ENCODE data around the gene NINJ1.
"Not testable (repeated sequence)": the region's sequence is repeated elsewhere in the genome, so short reads cannot be mapped to it uniquely, and the experiment has no call there.

The NINJ1 gene

DNA sequence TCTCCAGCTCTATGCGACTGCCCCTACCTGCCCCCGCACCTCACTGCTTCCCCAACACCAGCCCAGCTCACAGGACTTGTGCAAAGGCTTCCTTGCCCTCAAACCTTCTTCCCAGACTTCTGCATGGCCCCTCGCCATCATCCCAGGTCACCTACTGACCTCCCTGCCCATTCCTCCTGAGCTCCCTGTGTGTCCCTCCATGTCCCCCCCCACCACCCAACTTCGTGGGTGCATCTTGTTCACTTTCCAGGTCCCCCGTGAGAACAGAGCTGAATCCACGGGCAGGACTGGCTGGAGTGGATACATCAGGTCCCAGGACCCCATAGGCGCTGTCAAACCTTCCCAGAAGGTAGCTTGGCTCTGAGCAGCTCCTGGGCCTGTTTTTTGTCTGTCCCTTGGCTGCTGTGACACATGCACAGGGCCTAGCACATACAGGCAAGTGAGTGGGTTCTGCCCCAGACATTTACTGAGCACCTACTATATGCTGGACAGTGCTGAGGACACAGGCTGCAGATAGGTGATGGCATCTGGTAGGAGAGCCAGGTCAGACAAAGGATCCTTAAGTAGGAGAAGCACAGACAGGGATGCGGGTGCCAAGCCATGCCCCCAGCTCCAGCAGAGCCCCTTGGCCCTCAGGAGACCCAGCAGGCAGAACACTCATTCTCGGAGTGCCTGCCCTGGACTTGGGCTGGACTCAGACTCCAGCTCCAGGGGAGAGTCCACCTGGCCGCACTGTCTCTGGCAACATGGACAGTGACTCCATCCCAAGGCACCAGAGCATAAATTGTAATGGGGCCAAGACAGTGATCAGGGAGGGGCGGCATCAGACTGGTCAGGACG lies 15.0 kb downstream of the NINJ1 start:
- Histone ChIP-seq H3K18ac (ENCODE audit: low read depth in 1 of 2, low read length in 2 of 2) (peak overlapping the region; percentile 29 to 85), H3K36me3 (ENCODE audit: control insufficient read depth in 1 of 2, insufficient read depth in 2 of 2, low read depth in 1 of 2, low read length in 2 of 2) (peaks cover 16 to 44% of the 10 kb centered on the region in 2 experiments), H2AFZ (ENCODE audit: low read depth, low read length) (no peak overlapping the region), H3K9me3 (ENCODE audit: control insufficient read depth, low read length) (no peaks in the 10 kb centered on the region), H3K9ac (ENCODE audit: low read length) (peak overlapping the region; percentile 22), H2BK12ac (ENCODE audit: low read length in 2 of 2) (peak overlapping the region; percentile 29 to 70), H4K91ac (ENCODE audit: low read length) (peak overlapping the region; percentile 65), H3K27ac (ENCODE audit: low read length, poor library complexity, severe bottlenecking) (peak overlapping the region; percentile 31), H3K4me1 (ENCODE audit: control insufficient read depth, insufficient read depth, low read depth, low read length) (peaks cover 32% of the 10 kb centered on the region), H3K4me2 (ENCODE audit: low read length, poor library complexity, severe bottlenecking) (no peak overlapping the region), H2BK15ac (ENCODE audit: low read depth, poor library complexity, severe bottlenecking) (no peak overlapping the region), H3K4ac (ENCODE audit: low read depth in 1 of 2, low read length in 2 of 2) (peak overlapping the region; percentile 68 to 69), H3K27me3 (ENCODE audit: control insufficient read depth in 1 of 2, insufficient read depth in 1 of 2, low read length in 2 of 2) (no peaks in the 10 kb centered on the region), H2BK5ac (ENCODE audit: low read depth, low read length, poor library complexity, severe bottlenecking) (no peak overlapping the region), H3K23ac (ENCODE audit: low read length in 2 of 2) (no peak overlapping the region), H3K4me3 (ENCODE audit: insufficient read depth in 1 of 2, low read depth in 1 of 2, low read length in 2 of 2) (no peak overlapping the region), H3K14ac (ENCODE audit: low read length in 2 of 2) (peak overlapping the region in 1 of 2 experiments; percentile 91), H4K8ac (ENCODE audit: low read length) (peak overlapping the region; percentile 76), H2BK120ac (ENCODE audit: low read depth, low read length) (no peak overlapping the region), H3K79me1 (replicated peaks; ENCODE audit: low read length, poor library complexity, severe bottlenecking) (peaks cover 8% of the 10 kb centered on the region), H2AK5ac (ENCODE audit: low read length, severe bottlenecking) (peak overlapping the region; percentile 2)
- 97% methylated on average over 12 of the region's 12 CpGs for WGBS
- no peak for DNase-seq

DNA sequence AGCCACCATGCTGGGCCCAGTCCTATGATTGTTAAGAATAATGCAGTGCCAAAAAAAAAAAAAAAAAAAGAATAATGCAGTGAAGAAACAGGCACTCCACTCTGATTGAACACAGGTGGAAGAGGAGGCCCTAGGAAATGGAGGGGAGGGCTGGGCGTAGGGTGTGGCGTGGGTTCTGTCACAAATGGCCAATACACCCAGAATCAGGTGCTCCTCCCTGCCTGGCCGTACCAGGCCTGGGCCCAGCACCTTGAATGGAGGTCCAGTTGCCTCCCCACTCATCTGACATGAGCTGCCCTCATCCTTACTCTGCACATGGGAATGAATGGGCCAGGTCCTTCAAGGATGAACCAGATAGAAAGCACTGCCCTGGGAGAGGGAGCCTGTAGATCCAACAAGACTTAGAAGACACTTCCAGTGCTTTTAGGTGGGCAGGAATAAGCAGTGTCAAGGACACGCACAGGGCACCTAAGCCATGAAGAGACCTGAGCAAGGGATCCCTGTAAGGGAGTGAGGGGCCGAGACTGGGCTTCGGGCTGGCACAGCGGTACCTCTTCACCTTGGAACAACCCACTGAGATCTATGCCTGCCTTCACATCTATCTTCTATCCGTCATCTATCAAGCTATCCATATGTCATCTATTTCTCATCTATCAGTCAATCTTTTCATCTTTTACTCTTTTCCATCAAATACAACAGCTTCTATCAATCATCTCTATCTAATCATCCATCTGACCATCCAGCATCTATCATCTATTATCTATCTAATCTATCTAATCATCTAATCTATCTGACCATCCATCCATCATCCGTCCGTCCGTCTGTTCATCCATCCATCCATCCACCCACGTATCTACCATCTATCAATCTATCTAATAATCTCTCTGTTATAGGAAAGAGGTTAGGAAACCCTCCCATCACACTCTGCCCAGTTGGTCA lies 15.9 kb downstream of the NINJ1 start:
- Histone ChIP-seq H3K4ac (ENCODE audit: low read depth in 1 of 2, low read length in 2 of 2) (no peak overlapping the region), H2AK5ac (ENCODE audit: low read length, severe bottlenecking) (no peak overlapping the region), H3K27me3 (ENCODE audit: control insufficient read depth in 1 of 2, insufficient read depth in 1 of 2, low read length in 2 of 2) (no peaks in the 10 kb centered on the region), H2BK15ac (ENCODE audit: low read depth, poor library complexity, severe bottlenecking) (no peak overlapping the region), H2BK120ac (ENCODE audit: low read depth, low read length) (no peak overlapping the region), H3K4me2 (ENCODE audit: low read length, poor library complexity, severe bottlenecking) (no peak overlapping the region), H3K23ac (ENCODE audit: low read length in 2 of 2) (no peak overlapping the region), H3K14ac (ENCODE audit: low read length in 2 of 2) (no peak overlapping the region), H3K18ac (ENCODE audit: low read depth in 1 of 2, low read length in 2 of 2) (peak overlapping the region in 1 of 2 experiments; percentile 8), H4K91ac (ENCODE audit: low read length) (peak overlapping the region; percentile 43), H3K9me3 (ENCODE audit: control insufficient read depth, low read length) (no peaks in the 10 kb centered on the region), H3K9ac (ENCODE audit: low read length) (no peak overlapping the region), H2BK12ac (ENCODE audit: low read length in 2 of 2) (peak overlapping the region in 1 of 2 experiments; percentile 84), H2AFZ (ENCODE audit: low read depth, low read length) (no peak overlapping the region), H3K36me3 (ENCODE audit: control insufficient read depth in 1 of 2, insufficient read depth in 2 of 2, low read depth in 1 of 2, low read length in 2 of 2) (peaks cover 19 to 44% of the 10 kb centered on the region in 2 experiments), H3K4me1 (ENCODE audit: control insufficient read depth, insufficient read depth, low read depth, low read length) (peaks cover 35% of the 10 kb centered on the region), H3K79me1 (replicated peaks; ENCODE audit: low read length, poor library complexity, severe bottlenecking) (peaks cover 14% of the 10 kb centered on the region), H3K4me3 (ENCODE audit: insufficient read depth in 1 of 2, low read depth in 1 of 2, low read length in 2 of 2) (no peak overlapping the region), H2BK5ac (ENCODE audit: low read depth, low read length, poor library complexity, severe bottlenecking) (no peak overlapping the region), H3K27ac (ENCODE audit: low read length, poor library complexity, severe bottlenecking) (no peak overlapping the region), H4K8ac (ENCODE audit: low read length) (no peak overlapping the region)
- DNase-seq, result no peak
- WGBS, result 94% methylated on average over 12 of the region's 12 CpGs

DNA sequence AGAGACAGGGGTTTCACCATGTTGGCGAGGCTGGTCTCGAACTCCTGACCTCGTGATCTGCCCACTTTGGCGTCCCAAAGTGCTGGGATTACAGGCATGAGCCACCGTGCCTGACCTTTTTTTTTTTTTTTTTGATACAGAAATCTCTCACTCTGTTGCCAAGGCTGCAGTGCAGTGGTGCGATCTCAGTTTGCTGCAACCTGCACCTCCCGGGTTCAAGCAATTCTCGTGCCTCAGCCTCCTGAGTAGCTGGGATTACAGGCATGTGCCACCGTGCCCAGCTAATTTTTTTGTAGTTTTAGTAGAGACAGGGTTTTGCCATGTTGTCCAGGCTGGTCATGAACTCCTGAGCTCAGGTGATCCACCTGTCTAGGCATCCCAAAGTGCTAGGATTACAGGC lies 16.5 kb downstream of the NINJ1 start:
- Histone ChIP-seq H3K4me1 (ENCODE audit: control insufficient read depth, insufficient read depth, low read depth, low read length) (peaks cover 32% of the 10 kb centered on the region), H3K79me1 (replicated peaks; ENCODE audit: low read length, poor library complexity, severe bottlenecking) (peaks cover 17% of the 10 kb centered on the region), H3K36me3 (ENCODE audit: control insufficient read depth in 1 of 2, insufficient read depth in 2 of 2, low read depth in 1 of 2, low read length in 2 of 2) (peaks cover 25 to 45% of the 10 kb centered on the region in 2 experiments)
- not testable (repeated sequence) for H2AFZ ChIP-seq (ENCODE audit: low read depth, low read length); H3K4me2 ChIP-seq (ENCODE audit: low read length, poor library complexity, severe bottlenecking); H3K14ac ChIP-seq (ENCODE audit: low read length in 2 of 2); H3K4ac ChIP-seq (ENCODE audit: low read depth in 1 of 2, low read length in 2 of 2); DNase-seq; H2BK120ac ChIP-seq (ENCODE audit: low read depth, low read length); H3K27ac ChIP-seq (ENCODE audit: low read length, poor library complexity, severe bottlenecking); H4K91ac ChIP-seq (ENCODE audit: low read length); H3K18ac ChIP-seq (ENCODE audit: low read depth in 1 of 2, low read length in 2 of 2); H3K4me3 ChIP-seq (ENCODE audit: insufficient read depth in 1 of 2, low read depth in 1 of 2, low read length in 2 of 2); H3K23ac ChIP-seq (ENCODE audit: low read length in 2 of 2); H3K9me3 ChIP-seq (ENCODE audit: control insufficient read depth, low read length); H4K8ac ChIP-seq (ENCODE audit: low read length); H3K9ac ChIP-seq (ENCODE audit: low read length); H2BK15ac ChIP-seq (ENCODE audit: low read depth, poor library complexity, severe bottlenecking); H3K27me3 ChIP-seq (ENCODE audit: control insufficient read depth in 1 of 2, insufficient read depth in 1 of 2, low read length in 2 of 2); H2BK5ac ChIP-seq (ENCODE audit: low read depth, low read length, poor library complexity, severe bottlenecking); H2AK5ac ChIP-seq (ENCODE audit: low read length, severe bottlenecking); H2BK12ac ChIP-seq (ENCODE audit: low read length in 2 of 2)
- 97% methylated on average over 9 of the region's 9 CpGs for WGBS
